ENCODE measurements around the gene PPP2R5A.

PPP2R5A gene

DNA sequence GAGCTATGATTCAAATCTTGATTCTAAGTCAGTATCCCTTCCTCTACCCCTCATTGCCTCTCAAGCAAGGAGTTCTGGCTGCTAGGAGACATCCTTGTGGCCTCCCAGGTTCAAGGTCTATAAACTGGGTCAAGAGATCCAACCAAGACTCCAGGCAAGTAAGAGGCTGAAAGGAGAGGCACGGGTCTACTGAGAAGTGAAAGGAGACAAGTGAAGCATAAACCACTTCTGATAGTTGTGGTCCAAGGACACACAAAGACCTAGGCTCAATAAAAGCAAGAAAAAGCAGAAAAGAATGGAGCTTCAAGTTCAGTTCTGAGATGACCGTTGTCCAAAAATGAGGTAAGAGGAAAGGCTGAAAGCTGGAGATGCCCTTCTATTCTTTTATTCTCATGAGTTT, 17.8 kb upstream of the PPP2R5A start:
- Histone ChIP-seq H3K27me3 (no peaks in the 10 kb centered on the region), H3K4me3 (ENCODE audit: low read depth in 1 of 2, low read length in 1 of 2) (no peak overlapping the region), H3K9me3 (no peaks in the 10 kb centered on the region), H3K27ac (no peak overlapping the region), H3K36me3 (no peaks in the 10 kb centered on the region), H3K4me1 (ENCODE audit: control insufficient read depth in 1 of 2, insufficient read depth in 1 of 2, low read depth in 1 of 2, low read length in 1 of 2) (peaks cover 11 to 29% of the 10 kb centered on the region in 2 experiments)
- TF ChIP-seq, protein P1, sequence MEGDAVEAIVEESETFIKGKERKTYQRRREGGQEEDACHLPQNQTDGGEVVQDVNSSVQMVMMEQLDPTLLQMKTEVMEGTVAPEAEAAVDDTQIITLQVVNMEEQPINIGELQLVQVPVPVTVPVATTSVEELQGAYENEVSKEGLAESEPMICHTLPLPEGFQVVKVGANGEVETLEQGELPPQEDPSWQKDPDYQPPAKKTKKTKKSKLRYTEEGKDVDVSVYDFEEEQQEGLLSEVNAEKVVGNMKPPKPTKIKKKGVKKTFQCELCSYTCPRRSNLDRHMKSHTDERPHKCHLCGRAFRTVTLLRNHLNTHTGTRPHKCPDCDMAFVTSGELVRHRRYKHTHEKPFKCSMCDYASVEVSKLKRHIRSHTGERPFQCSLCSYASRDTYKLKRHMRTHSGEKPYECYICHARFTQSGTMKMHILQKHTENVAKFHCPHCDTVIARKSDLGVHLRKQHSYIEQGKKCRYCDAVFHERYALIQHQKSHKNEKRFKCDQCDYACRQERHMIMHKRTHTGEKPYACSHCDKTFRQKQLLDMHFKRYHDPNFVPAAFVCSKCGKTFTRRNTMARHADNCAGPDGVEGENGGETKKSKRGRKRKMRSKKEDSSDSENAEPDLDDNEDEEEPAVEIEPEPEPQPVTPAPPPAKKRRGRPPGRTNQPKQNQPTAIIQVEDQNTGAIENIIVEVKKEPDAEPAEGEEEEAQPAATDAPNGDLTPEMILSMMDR (IDR thresholded peaks at IDR 0.05): no peak

DNA sequence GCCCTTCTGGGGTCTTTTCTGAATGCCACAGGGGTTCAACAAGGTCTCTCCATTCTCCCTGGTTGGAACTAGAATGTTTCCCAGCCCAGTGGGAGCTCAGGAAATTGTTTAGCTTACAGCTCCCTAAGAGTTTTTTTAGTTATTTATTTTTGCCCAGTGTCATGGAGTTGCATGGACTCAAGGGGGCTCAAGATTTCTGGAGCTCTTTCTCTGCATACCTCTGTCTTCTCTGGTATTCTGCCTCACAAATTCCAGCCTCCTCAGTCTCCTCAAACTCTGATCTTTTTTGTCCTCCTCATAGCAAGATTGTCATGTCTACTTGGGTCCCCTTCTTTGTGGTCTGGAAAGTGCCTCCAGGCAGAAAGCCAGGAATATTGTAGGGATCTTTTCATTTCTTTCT, 15.9 kb upstream of the PPP2R5A start:
- TF ChIP-seq, protein P1 (IDR thresholded peaks at IDR 0.05): no peak

DNA sequence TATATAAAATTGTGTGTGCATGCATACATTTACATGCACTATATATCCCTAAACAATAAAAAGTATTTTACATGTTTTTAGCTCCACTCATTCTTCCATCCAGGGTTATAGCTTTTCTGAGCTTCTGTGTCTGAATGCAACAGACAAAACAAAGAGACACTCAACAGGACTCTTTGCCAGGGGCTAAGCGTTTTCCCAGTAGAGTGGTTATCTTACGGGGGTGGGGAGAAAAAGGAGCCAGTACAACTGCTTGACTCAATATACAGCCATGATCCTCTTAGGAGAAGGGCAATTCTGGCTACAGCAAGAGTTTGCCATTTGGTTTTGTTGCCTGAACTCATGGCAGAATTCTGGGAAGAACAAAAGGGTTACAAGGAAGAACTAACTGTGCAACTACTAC, 14.6 kb upstream of the PPP2R5A start:
- TF ChIP-seq, protein P1 (IDR thresholded peaks at IDR 0.05): no peak
- Histone ChIP-seq H3K9me3 (no peaks in the 10 kb centered on the region), H3K27ac (no peak overlapping the region), H3K4me3 (ENCODE audit: low read depth in 1 of 2, low read length in 1 of 2) (no peak overlapping the region), H3K27me3 (no peaks in the 10 kb centered on the region), H3K4me1 (ENCODE audit: control insufficient read depth in 1 of 2, insufficient read depth in 1 of 2, low read depth in 1 of 2, low read length in 1 of 2) (peaks cover 11 to 30% of the 10 kb centered on the region in 2 experiments), H3K36me3 (no peaks in the 10 kb centered on the region)

More for the DNA sequence above, 15.9 kb upstream of the PPP2R5A start:
- no peak overlapping the region for H3K4me3 ChIP-seq (ENCODE audit: low read depth in 1 of 2, low read length in 1 of 2)
- no peaks in the 10 kb centered on the region for H3K36me3 ChIP-seq
- no peaks in the 10 kb centered on the region for H3K27me3 ChIP-seq
- H3K9me3 ChIP-seq: no peaks in the 10 kb centered on the region
- H3K4me1 ChIP-seq (ENCODE audit: control insufficient read depth in 1 of 2, insufficient read depth in 1 of 2, low read depth in 1 of 2, low read length in 1 of 2): peaks cover 11 to 30% of the 10 kb centered on the region in 2 experiments
- peak overlapping the region; percentile 55 for H3K27ac ChIP-seq

DNA sequence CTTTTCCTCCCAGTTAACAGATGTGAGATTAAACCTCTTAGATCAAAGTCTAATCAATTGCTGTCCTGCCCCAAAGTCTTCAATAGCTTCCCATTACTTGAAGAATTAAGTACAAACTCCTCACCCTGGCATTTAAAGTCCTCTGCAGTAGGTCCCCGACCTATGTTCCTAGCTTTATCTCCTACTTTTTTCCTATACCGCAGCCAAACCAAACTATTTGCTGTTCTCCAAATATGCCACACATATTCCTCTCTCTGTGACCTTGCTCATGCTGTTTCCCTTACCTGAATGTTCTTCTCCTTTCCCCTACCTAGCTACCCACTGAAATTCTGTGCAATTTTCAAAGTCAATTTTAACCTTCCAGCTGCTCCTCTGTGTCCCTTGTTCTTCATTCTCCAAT, 14.0 kb upstream of the PPP2R5A start:
- Histone ChIP-seq H3K36me3 (no peaks in the 10 kb centered on the region), H3K27me3 (no peaks in the 10 kb centered on the region), H3K27ac (peak overlapping the region; percentile 11), H3K4me3 (ENCODE audit: low read depth in 1 of 2, low read length in 1 of 2) (no peak overlapping the region), H3K4me1 (ENCODE audit: control insufficient read depth in 1 of 2, insufficient read depth in 1 of 2, low read depth in 1 of 2, low read length in 1 of 2) (peaks cover 11 to 30% of the 10 kb centered on the region in 2 experiments), H3K9me3 (no peaks in the 10 kb centered on the region)
- TF ChIP-seq, protein P1 (IDR thresholded peaks at IDR 0.05): no peak

DNA sequence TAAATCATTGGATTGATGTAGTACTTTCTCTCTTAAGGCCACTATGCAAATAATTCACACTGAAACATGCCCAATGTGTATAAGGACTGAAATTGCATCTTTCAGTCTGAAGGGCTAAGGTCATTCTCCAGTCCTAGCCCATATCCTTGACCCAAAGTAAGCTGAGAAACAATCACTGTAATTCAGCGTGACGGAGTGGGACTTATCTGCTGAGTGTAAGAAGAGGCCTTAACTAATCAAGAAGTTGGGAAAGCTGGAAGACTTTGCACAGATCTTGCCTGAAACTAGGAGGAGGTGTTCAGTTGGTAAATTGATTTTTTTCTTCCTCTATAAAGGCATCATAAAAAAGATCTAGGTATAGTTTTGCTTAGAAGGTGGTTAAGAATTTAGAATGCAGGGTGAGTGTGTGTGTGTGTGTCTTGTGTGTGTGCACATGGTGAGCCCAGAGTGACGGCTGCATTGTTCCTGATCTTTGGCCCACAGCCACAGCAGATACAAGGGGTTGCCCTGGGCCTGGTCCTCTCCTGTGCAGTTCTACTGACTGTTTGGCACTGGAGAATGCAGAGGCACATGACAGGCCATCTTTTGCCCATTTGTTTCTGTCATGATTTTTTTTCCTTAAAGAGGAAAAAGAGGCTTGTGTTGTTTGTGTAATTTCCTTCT, 13.3 kb upstream of the PPP2R5A start:
- H3K9me3 ChIP-seq: no peaks in the 10 kb centered on the region
- H3K4me1 ChIP-seq (ENCODE audit: control insufficient read depth in 1 of 2, insufficient read depth in 1 of 2, low read depth in 1 of 2, low read length in 1 of 2): peaks cover 11 to 30% of the 10 kb centered on the region in 2 experiments
- no peaks in the 10 kb centered on the region for H3K36me3 ChIP-seq
- no peaks in the 10 kb centered on the region for H3K27me3 ChIP-seq
- no peak overlapping the region for H3K4me3 ChIP-seq (ENCODE audit: low read depth in 1 of 2, low read length in 1 of 2)
- TF ChIP-seq, protein P1 (IDR thresholded peaks at IDR 0.05): no peak
- peak overlapping the region; percentile 53 for H3K27ac ChIP-seq

All from neutrophil (primary cell).